Measurements from ENCODE around the gene RUNX2. TPM values are rescaled to one million over a fixed set of nuclear protein-coding genes. Genes with fewer than 3 reads are reported as not detected.
A peak's percentile ranks its signal among the peaks of the same experiment; 100 is the strongest.
"Not testable (repeated sequence)": the region's sequence is repeated elsewhere in the genome, so short reads cannot be mapped to it uniquely, and the experiment has no call there.

Gene RUNX2
- total and polyA plus RNA-seq, 9 of the 15 experiments (the other 6 are each of a cell fraction or from before 2014, with no cell fraction given): 0.29 to 1.00 (median 0.43) TPM

- peak; percentile 28 to 83 for TF ChIP-seq AFF1 (IDR thresholded peaks at IDR 0.05; ENCODE audit: low read depth in 1 of 2, partially characterized antibody in 2 of 2)
- peak; percentile 45; the same call in 1 of the 2 replicates for TF ChIP-seq ZBTB2 (IDR thresholded peaks at IDR 0.05)
- peak in 1 of 2 experiments; percentile 98; a peak in 2 of 4 replicates for TF ChIP-seq FOXA3 (CRISPR knock-in tag; conservative IDR thresholded peaks at IDR 0.05 in 1 of 2, IDR thresholded peaks at IDR 0.05 in 1 of 2)
- TF ChIP-seq CC2D1A (IDR thresholded peaks at IDR 0.05): peak; percentile 88
- TF ChIP-seq MYNN (IDR thresholded peaks at IDR 0.05): peak; percentile 54; the same call in 1 of the 2 replicates
- not testable (repeated sequence) for TF ChIP-seq MYNN, ATF1 (CRISPR knock-in tag; IDR thresholded peaks at IDR 0.05)
- 0 out of 2 replicates have a peak, but pooled peaks have one; percentile 46 for TF ChIP-seq ATF1 (tag; IDR thresholded peaks at IDR 0.05)
- peak; percentile 79; the same call in 1 of the 2 replicates for TF ChIP-seq HEY1 (CRISPR knock-in tag; IDR thresholded peaks at IDR 0.05; ENCODE audit: borderline replicate concordance)
- TF ChIP-seq HMGN3 (IDR thresholded peaks at IDR 0.05; ENCODE audit: borderline replicate concordance, extremely low read depth, insufficient read length, low read depth, low read length): peak; percentile 78
- TF ChIP-seq GATAD2A (IDR thresholded peaks at IDR 0.05): 0 out of 2 replicates have a peak, but pooled peaks have one; percentile 68
- peak; percentile 46; the same call in 1 of the 2 replicates for TF ChIP-seq MTA3 (IDR thresholded peaks at IDR 0.05; ENCODE audit: borderline replicate concordance)
- peak; percentile 93 for TF ChIP-seq HDAC2 (IDR thresholded peaks at IDR 0.05)
- peak; percentile 55; the same call in 1 of the 2 replicates for TF ChIP-seq ZNF57 (CRISPR knock-in tag; IDR thresholded peaks at IDR 0.05)
- TF ChIP-seq POLR2AphosphoS5 (IDR thresholded peaks at IDR 0.05; ENCODE audit: control insufficient read depth, insufficient read depth, low read depth, low read length): peak; percentile 49; the same call in 1 of the 2 replicates
- peak; percentile 98 for TF ChIP-seq DPF2 (IDR thresholded peaks at IDR 0.05)
These were observed 33.9 kb upstream of the RUNX2 start (continued) for GRCh38 chr6:45294065-45294701.

Measured in K562 (cell line).